SK-N-SH (cell line): Measurements from ENCODE around the gene SIT1. TPM values are rescaled to one million over a fixed set of nuclear protein-coding genes. Genes with fewer than 3 reads are reported as not detected.

Experiments
- CTCF ChIA-PET: fragments of 300-600, 350-600 bp; formaldehyde crosslinking; extraction: SDS; loops from one replicate; lab custom pipeline; 2021; lab: Yijun Ruan, JAX
- POLR2A ChIA-PET: fragments of 350-600 bp; sonication (Branson Sonifier 250); formaldehyde crosslinking; extraction: SDS; loops from one replicate; lab custom pipeline; 2020; ENCODE audit warnings: antibody characterized with exemption, inconsistent platforms; lab: Yijun Ruan, JAX
- DNase-seq: peaks from one replicate; pipeline ENCODE4 v3.0.0; 2012
- H2AFZ ChIP-seq: fragments of 200-600 bp; sonication (generic); 2 replicates; pipeline ENCODE4 v1.8.1; 2016; ENCODE audit warnings: antibody characterized with exemption, mild to moderate bottlenecking, low read depth
- H3F3A ChIP-seq: fragments of 200-600 bp; sonication (generic); replicated peaks from 2 replicates; pipeline ENCODE3; 2016; ENCODE audit warnings: antibody characterized with exemption, mild to moderate bottlenecking; ENCODE audit not compliant: insufficient read depth
- H3K27ac ChIP-seq, 2 experiments: fragments of 200-500 bp in 1 of 2; fragments of 200-600 bp in 1 of 2; sonication (Bioruptor generic) in 1 of 2; sonication (generic), shearing (Covaris generic) in 1 of 2; 2 replicates each; pipeline versions ENCODE4 v1.5.1 to v1.6.1; 2014 to 2016; ENCODE audit warnings: low read depth in 2 of 2, inconsistent platforms in 1 of 2, low read length in 1 of 2, mild to moderate bottlenecking in 1 of 2, mixed read lengths in 1 of 2
- H3K27me3 ChIP-seq: fragments of 200-600 bp; sonication (generic), shearing (Covaris generic); 2 replicates; pipeline ENCODE4 v1.6.1; 2016; ENCODE audit warnings: mixed run types; ENCODE audit not compliant: insufficient read depth
- H3K36me3 ChIP-seq, 2 experiments: fragments of 200-500 bp in 1 of 2; fragments of 200-600 bp in 1 of 2; sonication (Bioruptor generic) in 1 of 2; sonication (generic) in 1 of 2; replicated peaks in 1 of 2; 2 replicates each; pipeline versions ENCODE3 to v1.5.1; 2014 to 2016; ENCODE audit warnings: low read length in 1 of 2, mild to moderate bottlenecking in 1 of 2; ENCODE audit not compliant: insufficient read depth in 2 of 2, control insufficient read depth in 1 of 2
- H3K4me1 ChIP-seq, 2 experiments: fragments of 200-500 bp in 1 of 2; fragments of 200-600 bp in 1 of 2; sonication (Bioruptor generic) in 1 of 2; sonication (generic), shearing (Covaris generic) in 1 of 2; 2 replicates each; pipeline versions ENCODE4 v1.5.1 to v1.6.1; 2014 to 2016; ENCODE audit warnings: low read depth in 1 of 2, low read length in 1 of 2, mixed run types in 1 of 2; ENCODE audit not compliant: insufficient read depth in 2 of 2, control insufficient read depth in 1 of 2
- H3K4me2 ChIP-seq: fragments of 200-600 bp; sonication (generic), shearing (Covaris generic); 2 replicates; pipeline ENCODE4 v1.6.1; 2017; ENCODE audit warnings: mixed run types
- H3K4me3 ChIP-seq, 2 experiments: fragments of 200-500 bp in 1 of 2; fragments of 200-600 bp in 1 of 2; sonication (Bioruptor generic) in 1 of 2; sonication (generic), shearing (Covaris generic) in 1 of 2; 2 replicates each; pipeline versions ENCODE4 v1.5.1 to v1.8.1; 2014 to 2016; ENCODE audit warnings: low read depth in 2 of 2, inconsistent platforms in 1 of 2, low read length in 1 of 2, mild to moderate bottlenecking in 1 of 2, mixed read lengths in 1 of 2, moderate library complexity in 1 of 2
- H3K79me2 ChIP-seq: fragments of 200-600 bp; sonication (generic); 2 replicates; pipeline ENCODE4 v1.8.1; 2017; ENCODE audit warnings: mild to moderate bottlenecking; ENCODE audit not compliant: insufficient read depth
- H3K9ac ChIP-seq: fragments of 200-600 bp; sonication (generic); 2 replicates; pipeline ENCODE4 v1.6.1; 2017; ENCODE audit warnings: mixed run types
- H3K9me2 ChIP-seq: fragments of 200-600 bp; sonication (generic); 2 replicates; pipeline ENCODE4 v1.6.1; 2017; ENCODE audit warnings: mixed run types
- H3K9me3 ChIP-seq: fragments of 200-600 bp; sonication (generic); 2 replicates; pipeline ENCODE4 v1.6.1; 2017; ENCODE audit warnings: mixed run types, mild to moderate bottlenecking, moderate library complexity
- H4K20me1 ChIP-seq: fragments of 200-600 bp; sonication (generic); 2 replicates; pipeline ENCODE4 v1.6.1; 2017; ENCODE audit warnings: mild to moderate bottlenecking, mixed run types; ENCODE audit not compliant: insufficient read depth
- CHD2 ChIP-seq: fragments of 150-350 bp; IDR thresholded peaks from 2 replicates; pipeline ENCODE4 v1.6.1; 2018; ENCODE audit warnings: low read length; ENCODE audit not compliant: partially characterized antibody
- ELF1 ChIP-seq: IDR thresholded peaks from 2 replicates; pipeline ENCODE4 v1.4.0; 2012
- EP300 ChIP-seq, 2 experiments: IDR thresholded peaks; 2 replicates each; pipeline versions ENCODE4 v1.4.0 to v1.6.1; 2012; ENCODE audit warnings: borderline replicate concordance in 1 of 2, low read depth in 1 of 2, low read length in 1 of 2
- EZH2phosphoT487 ChIP-seq: fragments of 200-600 bp; sonication (generic); IDR thresholded peaks from 2 replicates; pipeline ENCODE4 v1.6.1; 2017; ENCODE audit warnings: low read depth, mixed run types, mild to moderate bottlenecking, antibody characterized with exemption, moderate library complexity, borderline replicate concordance
- FOSL2 ChIP-seq: IDR thresholded peaks from 2 replicates; pipeline ENCODE4 v1.4.0; 2012; ENCODE audit warnings: low read depth, mild to moderate bottlenecking, moderate library complexity, borderline replicate concordance
- FOXM1 ChIP-seq: IDR thresholded peaks from 2 replicates; pipeline ENCODE4 v1.4.0; 2012; ENCODE audit warnings: low read depth, mild to moderate bottlenecking
- GATA2 ChIP-seq: sonication (generic); formaldehyde crosslinking; IDR thresholded peaks from 2 replicates; pipeline ENCODE4 v1.5.0; 2020; ENCODE audit warnings: mild to moderate bottlenecking, missing genetic modification reagents
- MEF2A ChIP-seq: IDR thresholded peaks from 2 replicates; pipeline ENCODE4 v1.4.0; 2012; ENCODE audit warnings: low read depth, borderline replicate concordance
- MXI1 ChIP-seq: IDR thresholded peaks from 2 replicates; pipeline ENCODE4 v1.6.1; 2012; ENCODE audit warnings: mild to moderate bottlenecking, low read depth, low read length, improper control_type of control experiment
- NFIC ChIP-seq: IDR thresholded peaks from 2 replicates; pipeline ENCODE4 v1.4.0; 2012; ENCODE audit warnings: borderline replicate concordance
- POLR2AphosphoS5 ChIP-seq: IDR thresholded peaks from 2 replicates; pipeline ENCODE4 v1.6.1; 2012; ENCODE audit warnings: low read depth, low read length
- RAD21 ChIP-seq: IDR thresholded peaks from 2 replicates; pipeline ENCODE4 v1.6.1; 2012; ENCODE audit warnings: mild to moderate bottlenecking, low read length
- RXRA ChIP-seq: IDR thresholded peaks from 2 replicates; pipeline ENCODE4 v1.4.0; 2012; ENCODE audit warnings: low read depth, mild to moderate bottlenecking, borderline replicate concordance
- SIN3A ChIP-seq: IDR thresholded peaks from 2 replicates; pipeline ENCODE4 v1.6.1; 2012; ENCODE audit warnings: low read depth, mild to moderate bottlenecking, low read length, moderate library complexity, borderline replicate concordance
- TCF12 ChIP-seq: IDR thresholded peaks from 2 replicates; pipeline ENCODE4 v1.4.0; 2012
- TEAD4 ChIP-seq: IDR thresholded peaks from 2 replicates; pipeline ENCODE4 v1.4.0; 2012; ENCODE audit warnings: mild to moderate bottlenecking, borderline replicate concordance; ENCODE audit not compliant: insufficient read depth
- WGBS: methylation state at CpG from one replicate; pipeline ENCODE4 v1.1.6; 2017; ENCODE audit warnings: low lambda C conversion rate; 5-methylcytosine and 5-hydroxymethylcytosine counted together
- polyA plus RNA-seq, 3 experiments: library from polyadenylated mRNA; depleted of rRNA; stranded (reverse); fragments of >200 nt; gene quantifications; 2 replicates each; pipeline ENCODE4 v1.2.3, GENCODE V29; 2012
- TF ChIP-seq, protein P1 (sequence below): IDR thresholded peaks from 2 replicates; pipeline ENCODE4 v1.4.0; 2012; ENCODE audit warnings: low read depth, borderline replicate concordance
- TF ChIP-seq, protein P2 (sequence below): fragments of 150-350 bp; IDR thresholded peaks from 2 replicates; pipeline ENCODE4 v1.6.1; 2017; ENCODE audit warnings: antibody characterized with exemption, low read length, low read depth, borderline replicate concordance
- TF ChIP-seq, protein P3 (sequence below): IDR thresholded peaks from 2 replicates; pipeline ENCODE4 v1.4.0; 2012; ENCODE audit warnings: low read depth
- TF ChIP-seq, protein P4 (sequence below): fragments of 150-350 bp; IDR thresholded peaks from 2 replicates; pipeline ENCODE4 v1.6.1; 2016; ENCODE audit warnings: mild to moderate bottlenecking, low read depth, low read length
- TF ChIP-seq, protein P5 (sequence below): fragments of 200-600 bp; sonication (generic); IDR thresholded peaks from 2 replicates; pipeline ENCODE4 v1.6.1; 2017; ENCODE audit warnings: antibody characterized with exemption, mild to moderate bottlenecking, moderate library complexity

The SIT1 gene, protein sequence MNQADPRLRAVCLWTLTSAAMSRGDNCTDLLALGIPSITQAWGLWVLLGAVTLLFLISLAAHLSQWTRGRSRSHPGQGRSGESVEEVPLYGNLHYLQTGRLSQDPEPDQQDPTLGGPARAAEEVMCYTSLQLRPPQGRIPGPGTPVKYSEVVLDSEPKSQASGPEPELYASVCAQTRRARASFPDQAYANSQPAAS
- not detected in 2 replicates for polyA plus RNA-seq (2012; rRNA removed)
- not detected in 2 replicates for polyA plus RNA-seq (2012; cell fraction: cytosol; rRNA removed)
- not detected in 2 replicates for polyA plus RNA-seq (2012; cell fraction: nucleus; rRNA removed)

DNA sequence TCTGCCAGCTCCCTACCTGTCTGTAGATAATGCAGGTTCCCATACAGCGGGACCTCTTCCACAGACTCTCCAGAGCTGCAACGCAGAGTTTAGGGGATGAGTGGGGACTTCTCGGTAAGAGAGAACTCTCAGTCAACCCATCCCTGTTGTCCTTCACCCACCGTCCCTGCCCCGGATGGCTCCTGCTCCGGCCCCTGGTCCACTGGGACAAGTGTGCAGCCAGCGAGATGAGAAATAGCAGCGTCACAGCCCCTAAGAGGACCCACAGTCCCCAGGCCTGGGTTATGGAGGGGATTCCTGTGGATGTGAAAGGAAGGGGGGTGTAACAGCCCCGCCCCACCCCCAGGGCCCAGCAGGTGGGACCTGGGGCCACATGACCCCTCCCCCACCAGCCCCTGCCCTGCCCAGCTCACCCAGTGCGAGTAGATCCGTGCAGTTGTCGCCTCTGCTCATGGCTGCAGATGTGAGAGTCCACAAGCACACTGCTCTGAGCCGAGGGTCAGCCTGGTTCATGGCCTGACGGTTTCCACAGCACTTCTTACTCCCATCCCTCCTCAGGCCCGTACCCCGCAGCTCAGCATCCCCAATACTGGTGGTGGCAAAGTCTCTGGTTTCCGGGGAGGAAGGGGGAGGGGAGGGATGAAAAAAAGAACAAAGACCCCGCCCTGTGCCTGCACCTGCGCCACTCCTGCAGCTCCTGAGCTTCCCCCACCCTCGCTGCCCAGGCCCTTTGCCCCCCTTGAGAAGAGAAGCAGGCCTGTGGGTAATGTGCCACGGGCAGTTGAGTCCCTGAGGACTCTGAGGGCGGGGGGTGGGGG is at the start of gene SIT1:
Gene SIT1 (minus strand): TSS at position 591 of the 818 bp plus-strand sequence. CDS start 78 bp downstream, at position 513.
- Histone ChIP-seq H3K4me1 (peaks cover 6 to 7% of the 10 kb centered on the region in 2 experiments; a peak in 2 of 4 replicates), H3K36me3 (no peaks in the 10 kb centered on the region), H3K9ac (no peak within 1 kb of the TSS), H3K4me2 (no peak within 1 kb of the TSS)
- WGBS = 85% methylated on average over 19 of the region's 22 CpGs
- TF ChIP-seq ELF1 = no peak
- TF ChIP-seq, protein P1, sequence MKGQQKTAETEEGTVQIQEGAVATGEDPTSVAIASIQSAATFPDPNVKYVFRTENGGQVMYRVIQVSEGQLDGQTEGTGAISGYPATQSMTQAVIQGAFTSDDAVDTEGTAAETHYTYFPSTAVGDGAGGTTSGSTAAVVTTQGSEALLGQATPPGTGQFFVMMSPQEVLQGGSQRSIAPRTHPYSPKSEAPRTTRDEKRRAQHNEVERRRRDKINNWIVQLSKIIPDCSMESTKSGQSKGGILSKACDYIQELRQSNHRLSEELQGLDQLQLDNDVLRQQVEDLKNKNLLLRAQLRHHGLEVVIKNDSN = no peak
- no peak for TF ChIP-seq RAD21
- no peak for TF ChIP-seq SIN3A
- no peak for TF ChIP-seq EZH2phosphoT487
- no peak for TF ChIP-seq FOSL2
- TF ChIP-seq GATA2 (CRISPR knock-in tag) = no peak
- no peak for TF ChIP-seq FOXM1
- no peak for TF ChIP-seq TCF12
- no peak for TF ChIP-seq MEF2A
- TF ChIP-seq RXRA = no peak
- TF ChIP-seq NFIC = no peak
- TF ChIP-seq, all 33 proteins: peak for 0
- POLR2A ChIA-PET = no interaction called here
- no peaks in the 10 kb centered on the region for H3K9me2 ChIP-seq
- H2AFZ ChIP-seq = peak within 1 kb of the TSS; percentile 37; the same call in 1 of the 2 replicates
- H3K79me2 ChIP-seq = no peaks in the 10 kb centered on the region
- no peaks in the 10 kb centered on the region for H4K20me1 ChIP-seq
- CTCF ChIA-PET = interaction anchor here (1.0 kb wide), 1 partner anchor 232 kb away, joined by 3 read pairs; no protein-coding TSS in a partner anchor
- H3K27ac ChIP-seq = no peak within 1 kb of the TSS
- no peak for DNase-seq
- peaks cover 6% of the 10 kb centered on the region for H3F3A ChIP-seq
- H3K27me3 ChIP-seq = no peaks in the 10 kb centered on the region
- no peaks in the 10 kb centered on the region for H3K9me3 ChIP-seq
- H3K4me3 ChIP-seq = no peak within 1 kb of the TSS

DNA sequence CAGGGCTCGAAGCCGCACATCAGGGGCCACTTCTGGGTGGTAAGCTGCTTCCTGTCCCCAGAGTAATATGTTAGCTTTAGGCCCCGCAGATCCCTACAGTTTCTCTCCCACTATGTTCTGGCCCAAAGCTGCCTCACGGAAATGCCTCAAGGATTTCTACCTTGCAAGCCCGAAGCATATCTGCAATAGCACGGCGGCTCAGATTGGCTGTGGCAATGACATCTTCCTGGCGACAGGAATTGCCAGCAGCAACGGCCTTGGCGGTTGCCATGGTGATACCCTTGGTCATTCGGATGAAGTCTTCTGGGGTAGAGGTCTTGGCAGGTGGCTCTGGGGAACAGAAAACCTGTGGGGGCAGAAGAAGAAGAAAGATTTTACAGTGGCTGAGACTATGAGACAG is 49.3 kb upstream of the SIT1 start:
- H3K4me3 ChIP-seq = no peak overlapping the region
- no peak for DNase-seq
- no peak overlapping the region for H3K9ac ChIP-seq
- no peak overlapping the region for H3K27ac ChIP-seq
- H3K4me2 ChIP-seq = no peak overlapping the region
- CTCF ChIA-PET = interaction anchor here (0.8 to 8.3 kb wide), 4 partner anchors 8 to 42 kb away, joined by 4 to 103 read pairs (median 22); partner anchors contain the start of genes ARHGEF39, CCDC107, CREB3 and RMRP
- H4K20me1 ChIP-seq = no peaks in the 10 kb centered on the region
- H3K36me3 ChIP-seq = peaks cover 55 to 81% of the 10 kb centered on the region in 2 experiments
- peaks cover 40% of the 10 kb centered on the region for H3F3A ChIP-seq
- TF ChIP-seq TEAD4 (no peak), CHD2 (no peak), EP300 (IDR thresholded peaks at IDR 0.05; ENCODE audit: borderline replicate concordance in 1 of 2, low read depth in 1 of 2, low read length in 1 of 2) (no peak), POLR2AphosphoS5 (no peak), GATA2 (CRISPR knock-in tag) (no peak), MXI1 (no peak), MEF2A (no peak)
- TF ChIP-seq, protein P2, sequence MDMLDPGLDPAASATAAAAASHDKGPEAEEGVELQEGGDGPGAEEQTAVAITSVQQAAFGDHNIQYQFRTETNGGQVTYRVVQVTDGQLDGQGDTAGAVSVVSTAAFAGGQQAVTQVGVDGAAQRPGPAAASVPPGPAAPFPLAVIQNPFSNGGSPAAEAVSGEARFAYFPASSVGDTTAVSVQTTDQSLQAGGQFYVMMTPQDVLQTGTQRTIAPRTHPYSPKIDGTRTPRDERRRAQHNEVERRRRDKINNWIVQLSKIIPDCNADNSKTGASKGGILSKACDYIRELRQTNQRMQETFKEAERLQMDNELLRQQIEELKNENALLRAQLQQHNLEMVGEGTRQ = no peak
- TF ChIP-seq, protein P3, sequence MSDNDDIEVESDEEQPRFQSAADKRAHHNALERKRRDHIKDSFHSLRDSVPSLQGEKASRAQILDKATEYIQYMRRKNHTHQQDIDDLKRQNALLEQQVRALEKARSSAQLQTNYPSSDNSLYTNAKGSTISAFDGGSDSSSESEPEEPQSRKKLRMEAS = no peak
- TF ChIP-seq, protein P4, sequence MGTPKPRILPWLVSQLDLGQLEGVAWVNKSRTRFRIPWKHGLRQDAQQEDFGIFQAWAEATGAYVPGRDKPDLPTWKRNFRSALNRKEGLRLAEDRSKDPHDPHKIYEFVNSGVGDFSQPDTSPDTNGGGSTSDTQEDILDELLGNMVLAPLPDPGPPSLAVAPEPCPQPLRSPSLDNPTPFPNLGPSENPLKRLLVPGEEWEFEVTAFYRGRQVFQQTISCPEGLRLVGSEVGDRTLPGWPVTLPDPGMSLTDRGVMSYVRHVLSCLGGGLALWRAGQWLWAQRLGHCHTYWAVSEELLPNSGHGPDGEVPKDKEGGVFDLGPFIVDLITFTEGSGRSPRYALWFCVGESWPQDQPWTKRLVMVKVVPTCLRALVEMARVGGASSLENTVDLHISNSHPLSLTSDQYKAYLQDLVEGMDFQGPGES = no peak
- TF ChIP-seq, protein P5, sequence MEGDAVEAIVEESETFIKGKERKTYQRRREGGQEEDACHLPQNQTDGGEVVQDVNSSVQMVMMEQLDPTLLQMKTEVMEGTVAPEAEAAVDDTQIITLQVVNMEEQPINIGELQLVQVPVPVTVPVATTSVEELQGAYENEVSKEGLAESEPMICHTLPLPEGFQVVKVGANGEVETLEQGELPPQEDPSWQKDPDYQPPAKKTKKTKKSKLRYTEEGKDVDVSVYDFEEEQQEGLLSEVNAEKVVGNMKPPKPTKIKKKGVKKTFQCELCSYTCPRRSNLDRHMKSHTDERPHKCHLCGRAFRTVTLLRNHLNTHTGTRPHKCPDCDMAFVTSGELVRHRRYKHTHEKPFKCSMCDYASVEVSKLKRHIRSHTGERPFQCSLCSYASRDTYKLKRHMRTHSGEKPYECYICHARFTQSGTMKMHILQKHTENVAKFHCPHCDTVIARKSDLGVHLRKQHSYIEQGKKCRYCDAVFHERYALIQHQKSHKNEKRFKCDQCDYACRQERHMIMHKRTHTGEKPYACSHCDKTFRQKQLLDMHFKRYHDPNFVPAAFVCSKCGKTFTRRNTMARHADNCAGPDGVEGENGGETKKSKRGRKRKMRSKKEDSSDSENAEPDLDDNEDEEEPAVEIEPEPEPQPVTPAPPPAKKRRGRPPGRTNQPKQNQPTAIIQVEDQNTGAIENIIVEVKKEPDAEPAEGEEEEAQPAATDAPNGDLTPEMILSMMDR = no peak
- no peak overlapping the region for H2AFZ ChIP-seq
- no peaks in the 10 kb centered on the region for H3K9me3 ChIP-seq
- H3K27me3 ChIP-seq = no peaks in the 10 kb centered on the region
- H3K4me1 ChIP-seq = no peaks in the 10 kb centered on the region
- no peaks in the 10 kb centered on the region for H3K9me2 ChIP-seq
- POLR2A ChIA-PET = no interaction called here
- WGBS = 89% methylated on average over 9 of the region's 11 CpGs
- H3K79me2 ChIP-seq = no peaks in the 10 kb centered on the region
